Activated T-cell treated with anti-CD3 and anti-CD28 coated beads for 24 hours (primary cell): Measurements from ENCODE around the gene ROCK2.

ENCODE experiments used
- DNase-seq: peaks from one replicate; pipeline ENCODE4 v3.0.0-alpha.2; 2020; ENCODE audit warnings: low read depth

Gene ROCK2

DNA sequence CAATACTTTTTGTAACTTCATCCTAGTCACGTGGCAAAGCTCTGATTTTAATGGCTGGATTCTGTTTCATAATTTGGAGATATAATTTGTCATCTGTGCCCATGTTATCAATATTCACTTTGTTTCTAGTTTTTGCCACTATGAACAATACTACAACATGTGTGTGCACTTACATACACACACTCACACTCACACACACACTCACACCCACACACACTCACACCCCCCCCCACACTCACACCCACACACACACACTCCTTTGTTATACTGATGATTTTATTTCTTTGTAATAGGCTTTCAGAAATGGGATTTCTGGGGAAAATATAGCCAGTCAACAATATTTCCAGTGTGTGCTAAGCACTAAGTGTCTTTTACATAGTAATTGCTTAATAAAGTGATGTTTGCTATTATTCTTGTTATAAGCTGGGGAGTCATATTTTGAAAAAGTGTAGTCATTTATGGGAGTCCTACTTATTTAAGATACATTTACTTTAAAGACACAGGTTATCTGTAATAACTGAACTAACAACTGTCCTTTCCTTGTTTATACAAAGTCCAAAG is 22.8 kb upstream of the ROCK2 start:
- DNase-seq, result no peak

DNA sequence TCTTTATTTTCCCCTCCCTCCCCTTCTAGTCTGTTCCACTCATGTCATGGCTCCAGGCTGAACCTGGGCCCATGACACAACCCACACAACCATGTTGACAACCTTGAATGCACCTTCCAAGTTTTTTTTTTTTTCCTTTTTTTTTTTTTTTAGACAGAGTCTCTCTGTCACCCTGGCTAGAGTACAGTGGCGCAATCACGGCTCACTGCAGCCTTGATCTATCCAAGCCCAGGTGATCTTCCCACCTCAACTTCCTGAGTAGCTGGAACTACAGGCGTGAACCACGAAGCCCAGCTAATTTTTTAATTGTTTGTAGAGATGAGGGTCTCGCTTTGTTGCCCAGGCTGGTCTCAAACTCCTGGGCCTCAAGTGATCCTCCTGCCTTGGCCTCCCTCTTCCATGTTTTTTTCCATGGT is 21.9 kb upstream of the ROCK2 start:
- DNase-seq, result no peak

- DNase-seq, result no peak
Measured at GRCh38 chr2:11365096-11365879, 20.9 kb upstream of the ROCK2 start.

DNA sequence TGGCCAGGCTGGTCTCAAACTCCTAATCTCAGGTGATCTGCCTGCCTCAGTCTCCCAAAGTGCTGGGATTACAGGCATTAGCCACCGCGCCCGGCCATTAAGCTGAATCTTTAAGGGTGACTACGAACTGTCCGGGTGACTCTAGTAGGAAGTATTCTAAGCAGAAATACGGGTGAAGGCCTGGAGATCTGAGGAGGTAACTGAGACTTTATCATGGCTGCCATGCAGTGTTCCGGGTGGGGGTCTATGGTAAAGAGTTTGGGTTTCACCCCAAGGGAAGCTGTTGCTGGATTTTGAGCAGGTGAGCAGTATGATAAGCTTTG is 20.1 kb upstream of the ROCK2 start:
- no peak for DNase-seq

GRCh38 chr2:11363868-11364564 is 19.6 kb upstream of the ROCK2 start:
- no peak for DNase-seq

- DNase-seq, result no peak
Measured at GRCh38 chr2:11359865-11360264, 15.4 kb upstream of the ROCK2 start.

- DNase-seq, result no peak
Measured at GRCh38 chr2:11357428-11357972, 13.1 kb upstream of the ROCK2 start.

DNA sequence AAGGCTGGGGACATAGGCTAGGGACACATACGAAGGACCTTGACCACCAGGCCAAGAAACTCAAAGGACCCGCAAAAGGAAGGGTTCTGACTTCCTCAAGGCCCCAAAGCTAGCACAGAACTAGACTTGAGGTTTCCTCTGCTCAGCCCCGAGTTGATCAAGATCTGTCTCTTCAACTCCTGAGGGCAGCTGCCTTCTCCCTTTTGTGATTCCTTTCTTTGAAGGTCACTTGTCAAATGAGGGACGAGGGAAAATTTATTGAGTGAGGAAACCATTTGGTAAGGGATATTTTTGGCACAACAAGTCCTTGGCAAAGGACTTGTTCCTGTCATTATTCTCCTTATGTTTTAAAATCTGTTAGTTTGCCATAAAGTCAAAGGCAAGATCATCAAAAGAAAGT is 12.3 kb upstream of the ROCK2 start:
- no peak for DNase-seq

GRCh38 chr2:11355194-11356053 is 11.0 kb upstream of the ROCK2 start:
- DNase-seq, result no peak

DNA sequence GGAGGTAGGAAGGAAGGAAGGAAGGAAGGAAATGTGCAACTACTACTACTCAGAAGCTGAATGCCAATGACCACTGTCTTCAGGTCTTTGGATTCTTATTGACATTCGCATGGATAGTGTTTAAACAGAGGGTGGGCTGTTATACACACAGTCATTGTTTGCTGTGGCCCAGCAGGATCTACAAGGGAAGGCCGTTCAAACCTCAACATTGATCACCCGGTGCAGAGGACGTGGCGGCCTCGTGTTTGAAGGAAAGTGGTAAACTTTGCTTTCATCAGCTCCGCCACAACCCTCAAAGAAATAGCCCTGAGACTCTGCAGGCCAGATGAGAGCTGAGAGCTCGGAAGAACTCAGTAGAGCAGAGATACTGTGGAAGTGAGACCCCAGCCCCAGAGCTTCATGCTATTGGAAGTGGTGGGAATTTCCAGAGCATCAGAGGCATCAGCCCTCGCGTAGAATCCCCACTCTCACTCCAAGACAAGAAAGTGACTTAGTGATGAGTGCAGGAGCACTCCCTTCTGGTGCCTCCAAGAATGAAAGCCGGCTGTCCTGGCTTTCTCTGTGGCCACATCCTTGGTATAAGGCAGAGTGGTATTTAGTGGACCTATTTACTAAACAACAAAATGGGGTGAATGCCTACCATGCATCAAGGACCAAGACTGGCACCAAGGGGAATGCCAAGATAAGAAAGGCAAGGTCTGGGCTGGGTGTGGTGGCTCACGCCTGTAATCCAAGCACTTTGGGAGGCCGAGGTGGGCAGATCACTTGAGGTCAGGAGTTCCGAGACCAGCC is 10.1 kb upstream of the ROCK2 start:
- no peak for DNase-seq

DNA sequence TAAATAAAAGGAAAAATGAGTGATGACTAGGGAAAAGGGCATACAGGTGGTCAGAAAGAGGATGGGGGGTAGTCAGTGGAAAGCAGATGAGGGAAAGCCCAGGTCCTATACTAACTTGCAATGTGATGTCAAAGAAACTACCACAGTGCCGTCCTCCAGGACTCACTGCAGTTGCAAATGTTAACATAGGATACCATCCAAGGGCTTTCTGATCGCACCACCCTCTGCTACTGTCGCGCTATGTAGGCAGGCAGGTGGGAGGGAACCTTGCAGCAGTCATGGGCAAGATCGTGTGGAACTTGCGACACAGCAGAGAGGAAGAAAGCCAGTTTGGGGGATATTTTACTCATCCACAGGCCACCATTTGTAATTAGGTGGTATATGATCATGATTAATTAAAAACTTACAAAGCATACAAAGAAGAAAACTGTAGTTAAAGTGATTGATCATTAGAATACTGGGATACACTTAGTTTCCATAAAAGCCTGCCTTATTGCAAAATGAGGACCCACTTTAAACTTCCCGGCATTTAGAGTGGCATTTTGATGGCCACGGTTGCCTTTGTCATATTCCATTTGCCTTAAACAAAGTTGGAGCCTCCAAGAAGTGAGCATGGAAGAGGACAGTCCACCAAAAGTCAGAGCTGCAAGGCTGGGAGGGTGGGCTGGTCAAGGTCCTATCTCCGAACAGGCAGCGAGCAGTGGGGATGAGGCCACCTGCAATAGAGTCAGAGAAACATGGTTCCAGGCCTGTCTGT is 8.5 kb upstream of the ROCK2 start:
- no peak for DNase-seq

- DNase-seq, result no peak
Measured at GRCh38 chr2:11348209-11348749, 3.8 kb upstream of the ROCK2 start.

DNA sequence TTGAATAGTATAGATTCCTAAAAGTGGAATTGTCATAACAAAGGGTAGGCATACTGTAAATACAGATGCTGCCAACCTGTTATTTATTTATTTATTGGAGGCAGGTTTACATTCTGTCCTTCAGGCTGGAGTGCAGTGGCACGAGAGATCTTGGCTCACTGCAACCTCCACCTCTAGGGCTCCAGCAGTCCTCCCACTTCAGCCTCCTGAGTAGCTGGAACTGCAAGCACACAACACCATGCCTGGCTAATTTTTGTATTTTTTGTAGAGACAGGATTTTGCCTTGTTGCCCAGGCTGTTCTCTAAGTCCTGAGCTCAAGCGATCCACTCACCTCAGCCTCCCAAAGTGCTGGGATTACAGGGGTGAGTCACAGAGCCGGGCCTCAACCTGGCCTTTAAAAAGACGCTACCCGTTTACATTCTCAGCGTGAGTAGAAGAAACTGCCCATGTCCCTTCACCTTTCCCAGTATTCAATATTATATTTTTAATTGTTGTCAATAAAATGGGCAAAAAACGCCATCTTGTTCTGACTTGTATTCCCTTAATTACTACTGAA is 3.0 kb upstream of the ROCK2 start:
- DNase-seq, result no peak

GRCh38 chr2:11346023-11346482 is 1.6 kb upstream of the ROCK2 start:
- no peak for DNase-seq

DNA sequence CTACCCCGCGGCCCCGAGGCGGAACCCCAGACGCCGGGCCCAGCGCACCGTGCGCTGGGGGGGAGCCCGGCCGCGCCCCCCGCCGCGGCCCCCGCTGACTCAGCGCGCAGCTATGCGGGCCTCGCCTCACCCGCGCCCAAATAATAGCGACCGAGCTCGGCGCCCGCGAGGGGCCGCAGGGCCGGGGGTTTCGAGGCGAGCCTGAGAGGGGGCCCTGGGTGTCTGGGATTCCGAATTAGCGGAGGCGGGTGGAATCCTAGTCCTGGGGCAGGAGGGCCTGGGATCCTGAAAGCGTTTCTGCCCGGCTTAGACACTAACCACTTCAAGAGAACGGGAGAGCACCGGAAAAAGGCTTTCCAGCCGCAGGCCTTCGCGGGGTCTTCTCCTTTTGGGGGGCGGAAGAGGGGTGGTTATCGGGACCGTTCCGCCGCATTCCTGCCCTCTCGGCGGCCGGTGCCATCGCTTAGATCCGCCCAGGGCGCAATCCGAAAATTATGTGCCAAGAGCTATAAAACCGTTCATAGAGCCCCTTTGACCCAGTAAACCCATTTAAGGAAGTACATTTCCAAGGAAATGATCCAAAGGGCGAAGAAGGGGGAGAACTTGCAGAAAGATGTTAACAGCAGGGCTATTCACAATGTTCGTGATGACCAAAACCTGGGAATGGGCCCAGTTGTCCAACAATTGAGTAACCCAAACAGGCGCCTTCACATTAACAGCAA is 681 bp upstream of the ROCK2 start:
- DNase-seq, result no peak

DNA sequence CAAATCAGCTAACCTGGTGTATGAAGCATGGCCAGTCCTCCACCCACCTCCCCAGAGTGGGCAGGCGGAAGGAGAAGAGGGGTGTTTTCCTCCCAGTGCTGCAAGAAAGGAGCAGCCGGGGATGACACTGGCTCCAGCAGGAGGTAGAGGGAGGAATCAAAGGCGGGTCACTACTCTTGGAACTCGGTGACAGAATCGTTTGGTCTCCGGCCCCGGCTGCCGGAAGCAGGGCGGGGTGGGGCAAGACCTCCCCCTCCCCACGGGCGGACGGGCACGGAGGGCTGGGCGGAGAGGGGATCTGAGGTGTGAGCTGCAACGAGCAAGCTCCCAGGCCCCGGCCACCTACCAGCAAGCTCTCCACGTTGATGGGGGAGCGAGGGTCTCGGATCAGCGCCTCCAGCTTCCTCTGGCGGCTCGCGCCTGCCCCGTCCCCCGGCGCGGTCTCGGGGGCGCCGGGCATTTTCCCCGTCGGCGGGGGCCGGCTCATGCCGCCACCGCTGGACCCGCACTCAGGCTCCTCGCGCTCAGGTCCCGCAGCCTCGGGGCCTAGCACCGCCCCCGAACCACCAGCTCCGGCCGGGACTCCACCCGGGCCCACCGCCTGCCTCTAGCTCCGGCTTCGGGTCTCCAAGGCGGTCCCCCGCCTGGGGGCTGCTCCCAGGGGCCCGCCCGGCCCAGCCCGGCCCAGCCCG is 640 bp downstream of the ROCK2 start:
- no peak for DNase-seq

- DNase-seq, result no peak
Measured at GRCh38 chr2:11343368-11343649, 1.1 kb downstream of the ROCK2 start.

DNA sequence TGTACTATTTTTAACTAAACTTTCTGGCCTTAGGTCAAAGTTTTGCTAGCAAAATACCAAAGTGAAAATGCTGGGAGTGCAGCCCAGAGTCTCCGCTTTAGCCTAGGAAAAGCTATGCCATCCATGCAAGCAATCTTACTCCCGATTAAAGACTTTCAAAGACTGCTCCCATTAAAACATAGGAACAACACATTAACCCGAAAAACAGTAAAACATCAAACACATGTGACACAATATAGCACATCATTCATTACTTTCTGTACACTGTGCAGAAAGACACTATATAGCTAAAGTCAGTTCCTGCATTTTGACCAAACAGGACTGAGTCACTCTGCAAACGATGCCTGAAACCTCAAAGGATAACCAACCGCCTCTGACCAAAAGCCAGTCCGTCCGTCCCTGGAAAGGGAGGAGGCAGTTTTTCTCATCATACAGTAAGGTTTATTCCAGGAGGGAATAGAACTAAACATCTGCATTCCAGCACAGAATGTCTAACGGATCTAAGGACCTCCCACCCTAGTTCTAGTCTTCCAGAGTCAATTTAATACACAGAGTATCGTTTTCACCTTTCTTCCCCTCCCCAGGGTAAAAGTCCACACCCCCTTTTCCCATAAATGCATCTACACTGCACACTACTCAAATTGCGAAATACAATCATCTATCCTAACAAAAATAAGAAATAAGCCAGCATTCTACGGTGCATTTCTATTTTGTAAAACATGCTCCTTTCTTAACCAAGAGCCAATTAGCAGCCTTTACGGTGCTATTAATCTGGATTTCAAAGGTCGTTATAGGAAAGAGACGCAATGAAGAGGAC is 1.7 kb downstream of the ROCK2 start:
- DNase-seq, result no peak
